GM12865 (cell line): ENCODE data around the gene GPER1.
A peak's percentile ranks its signal among the peaks of the same experiment; 100 is the strongest.

ENCODE experiments used
- DNase-seq: peaks from one replicate; pipeline ENCODE4 v3.0.0; 2010; ENCODE audit warnings: low read depth
- H3K4me3 ChIP-seq: 2 replicates; pipeline ENCODE4 v1.5.1; 2011; ENCODE audit warnings: mild to moderate bottlenecking, low read depth, low read length, control low read depth
- CTCF ChIP-seq: IDR thresholded peaks from 2 replicates; pipeline ENCODE4 v1.5.1; 2011; ENCODE audit warnings: low read length, control low read depth, low read depth, inconsistent platforms; ENCODE audit not compliant: insufficient read depth; ENCODE audit errors: missing control alignments

The GPER1 gene

GRCh38 chr7:1099637-1100036 lies 11.7 kb downstream of the GPER1 start:
- no peak for TF ChIP-seq CTCF
- no peak for DNase-seq
- no peak overlapping the region for H3K4me3 ChIP-seq

- H3K4me3 ChIP-seq, result no peak overlapping the region
- TF ChIP-seq CTCF, result no peak
- DNase-seq, result no peak
Measured at GRCh38 chr7:1100386-1100785, 12.5 kb downstream of the GPER1 start.

GRCh38 chr7:1100834-1101562 lies 13.1 kb downstream of the GPER1 start:
- H3K4me3 ChIP-seq, result no peak overlapping the region
- no peak for TF ChIP-seq CTCF
- no peak for DNase-seq

- no peak for TF ChIP-seq CTCF
- DNase-seq, result no peak
- H3K4me3 ChIP-seq, result no peak overlapping the region
Measured at GRCh38 chr7:1101563-1102431, 13.9 kb downstream of the GPER1 start.

GRCh38 chr7:1103009-1103788 lies 15.3 kb downstream of the GPER1 start:
- peak overlapping the region; percentile 47 for H3K4me3 ChIP-seq
- peak; percentile 84 for DNase-seq
- TF ChIP-seq CTCF, result no peak

- H3K4me3 ChIP-seq, result peak overlapping the region; percentile 47
- TF ChIP-seq CTCF, result no peak
- no peak for DNase-seq
Measured at GRCh38 chr7:1103789-1104515, 16.0 kb downstream of the GPER1 start.
